IPS DF 4.7 (cell line): ENCODE results near the gene C12orf42.

ENCODE experiments used
- DNase-seq: peaks from one replicate; pipeline ENCODE4 v3.0.0-alpha.2; 2013; ENCODE audit warnings: low spot score; ENCODE audit errors: extremely low read depth

Gene C12orf42

GRCh38 chr12:103336940-103337339 lies 158.8 kb downstream of the C12orf42 start:
- no peak for DNase-seq

GRCh38 chr12:103334466-103334865 lies 161.3 kb downstream of the C12orf42 start:
- no peak for DNase-seq

- no peak for DNase-seq
These were observed 162.1 kb downstream of the C12orf42 start for GRCh38 chr12:103333676-103334075.

GRCh38 chr12:103331643-103332042 lies 164.1 kb downstream of the C12orf42 start:
- DNase-seq = no peak

- DNase-seq = no peak
These were observed 165.1 kb downstream of the C12orf42 start for GRCh38 chr12:103330672-103331071.

- no peak for DNase-seq
These were observed 168.1 kb downstream of the C12orf42 start for GRCh38 chr12:103327676-103328075.

- no peak for DNase-seq
These were observed 169.6 kb downstream of the C12orf42 start for GRCh38 chr12:103326190-103326589.

- no peak for DNase-seq
These were observed 177.2 kb downstream of the C12orf42 start for GRCh38 chr12:103318566-103318965.

GRCh38 chr12:103317220-103317619 lies 178.5 kb downstream of the C12orf42 start:
- no peak for DNase-seq

- DNase-seq = no peak
These were observed 181.0 kb downstream of the C12orf42 start for GRCh38 chr12:103314786-103315185.

- DNase-seq = no peak
These were observed 181.9 kb downstream of the C12orf42 start for GRCh38 chr12:103313894-103314293.

GRCh38 chr12:103312742-103313354 lies 182.9 kb downstream of the C12orf42 start:
- DNase-seq = no peak

GRCh38 chr12:103310546-103311270 lies 185.1 kb downstream of the C12orf42 start:
- no peak for DNase-seq

GRCh38 chr12:103308396-103308795 lies 187.4 kb downstream of the C12orf42 start:
- DNase-seq = no peak

- DNase-seq = no peak
These were observed 192.3 kb downstream of the C12orf42 start for GRCh38 chr12:103303484-103303883.

- DNase-seq = peak; percentile 41
These were observed 193.9 kb downstream of the C12orf42 start for GRCh38 chr12:103301642-103302591.

- DNase-seq = no peak
These were observed 207.8 kb downstream of the C12orf42 start for GRCh38 chr12:103288016-103288415.

- DNase-seq = no peak
These were observed 213.6 kb downstream of the C12orf42 start for GRCh38 chr12:103282124-103282523.

GRCh38 chr12:103279444-103279843 lies 216.3 kb downstream of the C12orf42 start:
- DNase-seq = no peak

GRCh38 chr12:103278329-103278728 lies 217.4 kb downstream of the C12orf42 start:
- DNase-seq = no peak

- DNase-seq = no peak
These were observed 222.1 kb downstream of the C12orf42 start for GRCh38 chr12:103273645-103274044.

GRCh38 chr12:103272949-103273348 lies 222.8 kb downstream of the C12orf42 start:
- no peak for DNase-seq
